Measurements from ENCODE around the gene TMC5. TPM values are rescaled to one million over a fixed set of nuclear protein-coding genes. Genes with fewer than 3 reads are reported as not detected.

TMC5 gene
- total and polyA plus RNA-seq, 12 donors = 0.20 to 3.7 (median 0.33) TPM; not detected in 8

GRCh38 chr16:19522760-19523159 lies 105.1 kb downstream of the TMC5 start:
- no peak for DNase-seq
- peaks cover 13 to 37% of the 10 kb centered on the region in 2 donors for H3K4me1 ChIP-seq (replicated peaks in 1 of 2)
- no peaks in the 10 kb centered on the region for H3K27me3 ChIP-seq
- TF ChIP-seq POLR2A (IDR thresholded peaks at IDR 0.05) = no peak
- TF ChIP-seq, protein P1, sequence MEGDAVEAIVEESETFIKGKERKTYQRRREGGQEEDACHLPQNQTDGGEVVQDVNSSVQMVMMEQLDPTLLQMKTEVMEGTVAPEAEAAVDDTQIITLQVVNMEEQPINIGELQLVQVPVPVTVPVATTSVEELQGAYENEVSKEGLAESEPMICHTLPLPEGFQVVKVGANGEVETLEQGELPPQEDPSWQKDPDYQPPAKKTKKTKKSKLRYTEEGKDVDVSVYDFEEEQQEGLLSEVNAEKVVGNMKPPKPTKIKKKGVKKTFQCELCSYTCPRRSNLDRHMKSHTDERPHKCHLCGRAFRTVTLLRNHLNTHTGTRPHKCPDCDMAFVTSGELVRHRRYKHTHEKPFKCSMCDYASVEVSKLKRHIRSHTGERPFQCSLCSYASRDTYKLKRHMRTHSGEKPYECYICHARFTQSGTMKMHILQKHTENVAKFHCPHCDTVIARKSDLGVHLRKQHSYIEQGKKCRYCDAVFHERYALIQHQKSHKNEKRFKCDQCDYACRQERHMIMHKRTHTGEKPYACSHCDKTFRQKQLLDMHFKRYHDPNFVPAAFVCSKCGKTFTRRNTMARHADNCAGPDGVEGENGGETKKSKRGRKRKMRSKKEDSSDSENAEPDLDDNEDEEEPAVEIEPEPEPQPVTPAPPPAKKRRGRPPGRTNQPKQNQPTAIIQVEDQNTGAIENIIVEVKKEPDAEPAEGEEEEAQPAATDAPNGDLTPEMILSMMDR (IDR thresholded peaks at IDR 0.05) = no peak
- H3K4me3 ChIP-seq = no peak overlapping the region
- H3K27ac ChIP-seq = no peak overlapping the region
- 77 to 92% (median 80%) methylated on average over 2 of the region's 2 CpGs for WGBS, 4 donors
- H3K9me3 ChIP-seq (replicated peaks in 1 of 3) = no peaks in the 10 kb centered on the region
- intact Hi-C loops (cut with DNase I) = no loop called here
- no peaks in the 10 kb centered on the region for H3K36me3 ChIP-seq (replicated peaks in 1 of 2)

DNA sequence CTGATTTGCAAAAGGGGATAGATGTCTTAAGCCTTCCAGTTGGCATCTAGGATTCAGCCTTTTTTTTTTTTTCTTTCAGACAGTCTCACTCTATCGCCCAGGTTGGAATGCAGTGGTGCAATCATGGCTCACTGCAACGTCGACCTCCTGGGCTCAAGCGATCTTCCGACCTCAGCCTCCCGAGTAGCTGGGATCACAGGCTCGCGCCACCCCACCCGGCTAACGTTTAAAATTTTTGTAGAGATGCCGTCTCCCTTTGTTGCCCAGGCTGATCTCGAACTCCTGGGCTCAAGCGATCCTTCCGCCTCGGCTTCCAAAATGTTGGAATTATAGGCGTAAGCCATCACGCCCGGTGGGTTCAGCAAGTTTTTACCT lies 105.5 kb downstream of the TMC5 start:
- H3K27ac ChIP-seq = no peak overlapping the region
- H3K27me3 ChIP-seq = no peaks in the 10 kb centered on the region
- H3K4me1 ChIP-seq (replicated peaks in 1 of 2) = peaks cover 13 to 33% of the 10 kb centered on the region in 2 donors
- WGBS, 4 donors = 63 to 68% (median 67%) methylated on average over 18 of the region's 18 CpGs
- peaks cover 0 to 3% of the 10 kb centered on the region in 2 donors for H3K36me3 ChIP-seq (replicated peaks in 1 of 2)
- TF ChIP-seq, protein P1 (IDR thresholded peaks at IDR 0.05) = no peak
- TF ChIP-seq POLR2A (IDR thresholded peaks at IDR 0.05) = no peak
- H3K4me3 ChIP-seq = no peak overlapping the region
- no peaks in the 10 kb centered on the region for H3K9me3 ChIP-seq (replicated peaks in 1 of 3)
- DNase-seq = peak in 2 of 7 donors; percentile 34 to 63
- intact Hi-C loops (cut with DNase I) = no loop called here

DNA sequence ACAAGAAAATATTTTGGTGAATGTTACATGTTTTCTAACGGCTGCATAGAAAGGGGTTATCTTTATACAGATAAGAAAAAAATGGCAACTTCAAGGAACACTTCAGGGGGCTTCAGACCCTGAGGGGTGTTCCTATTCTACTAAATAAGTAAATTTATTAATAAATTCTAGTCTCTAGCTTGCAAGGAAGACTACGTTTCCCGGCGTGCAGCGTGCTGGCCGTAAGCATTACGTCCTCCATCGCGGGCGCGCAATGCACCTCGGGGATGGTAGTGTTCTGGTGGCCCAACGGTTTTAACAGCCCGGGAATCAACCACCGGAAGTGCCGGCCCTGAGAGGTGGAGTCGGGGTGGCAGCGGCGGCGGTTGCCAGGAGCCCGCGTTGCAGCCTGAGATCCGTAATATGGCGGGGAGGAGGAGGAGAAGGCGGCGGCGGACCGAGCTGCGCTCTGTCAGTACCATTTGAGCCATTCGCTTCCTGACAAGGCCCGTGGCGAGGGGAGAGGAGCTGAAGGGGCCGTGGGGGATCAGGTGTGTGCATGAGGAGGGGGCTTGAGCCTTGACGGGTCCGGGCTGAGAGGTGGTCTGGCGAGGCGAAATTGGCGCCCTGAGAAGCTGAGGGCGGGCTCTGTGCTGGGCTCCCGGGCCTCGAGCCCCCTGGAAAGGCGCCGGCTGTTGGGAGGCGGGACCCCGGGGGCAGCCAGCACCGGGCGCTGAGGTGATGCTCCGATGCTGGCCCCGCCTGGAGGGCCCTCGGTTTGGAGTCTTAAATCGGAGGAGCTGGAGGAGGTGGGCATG lies 106.1 kb downstream of the TMC5 start, which contains the start of gene CCP110:
TSS of gene CCP110 (plus strand) at position 384 of the 797 bp plus-strand sequence. CDS start 3,940 bp downstream, outside the sequence.
- H3K27me3 ChIP-seq = no peaks in the 10 kb centered on the region
- TF ChIP-seq, protein P1 (IDR thresholded peaks at IDR 0.05) = no peak
- peak; percentile 29 to 77 for TF ChIP-seq POLR2A (IDR thresholded peaks at IDR 0.05)
- intact Hi-C loops (cut with DNase I) = no loop called here
- peak within 1 kb of the TSS; percentile 68 to 87 (median 77) for H3K4me3 ChIP-seq
- peak; percentile 95 to 99 (median 97) for DNase-seq
- H3K27ac ChIP-seq = peak within 1 kb of the TSS in 4 of 5 donors; percentile 20 to 63 (median 42)
- no peaks in the 10 kb centered on the region for H3K9me3 ChIP-seq (replicated peaks in 1 of 3)
- WGBS, 4 donors = 1 to 4% (median 2%) methylated on average over 29 to 51 of the region's 51 CpGs
- peaks cover 13 to 28% of the 10 kb centered on the region in 2 donors for H3K4me1 ChIP-seq (replicated peaks in 1 of 2)
- peaks cover 0 to 9% of the 10 kb centered on the region in 2 donors for H3K36me3 ChIP-seq (replicated peaks in 1 of 2)

DNA sequence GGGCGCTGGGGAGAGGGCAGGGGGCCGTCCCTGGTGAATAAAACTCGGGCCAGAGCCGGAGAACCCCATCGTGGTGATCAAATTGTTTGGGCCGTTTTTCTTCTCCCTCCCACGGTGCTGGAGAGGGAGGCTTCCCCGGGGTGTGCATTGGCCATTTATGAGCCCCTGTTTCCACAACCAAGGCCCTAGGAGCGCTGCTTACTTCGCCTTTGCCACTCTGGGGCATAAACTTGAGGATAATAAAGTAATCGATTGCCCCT lies 106.6 kb downstream of the TMC5 start:
- peak overlapping the region in 4 of 5 donors; percentile 20 to 63 (median 42) for H3K27ac ChIP-seq
- H3K9me3 ChIP-seq (replicated peaks in 1 of 3) = no peaks in the 10 kb centered on the region
- peaks cover 13 to 28% of the 10 kb centered on the region in 2 donors for H3K4me1 ChIP-seq (replicated peaks in 1 of 2)
- WGBS, 4 donors = 0 to 1% (median 0%) methylated on average over 3 to 11 of the region's 11 CpGs
- DNase-seq = no peak
- peak overlapping the region; percentile 68 to 87 (median 77) for H3K4me3 ChIP-seq
- no peaks in the 10 kb centered on the region for H3K27me3 ChIP-seq
- TF ChIP-seq, protein P1 (IDR thresholded peaks at IDR 0.05) = no peak
- TF ChIP-seq POLR2A (IDR thresholded peaks at IDR 0.05) = no peak
- intact Hi-C loops (cut with DNase I) = no loop called here
- peaks cover 0 to 10% of the 10 kb centered on the region in 2 donors for H3K36me3 ChIP-seq (replicated peaks in 1 of 2)
